DOHH2 (cell line): ENCODE measurements around the gene COX4I1.

Source experiments
- H3F3A ChIP-seq: fragments of 200-600 bp; sonication (generic), shearing (Covaris generic); 2 replicates; pipeline ENCODE4 v1.6.0; 2016; ENCODE audit warnings: antibody characterized with exemption, mild to moderate bottlenecking; ENCODE audit not compliant: control insufficient read depth, insufficient read depth
- H3K27ac ChIP-seq: fragments of 200-600 bp; sonication (generic); 2 replicates; pipeline ENCODE4 v1.5.1; 2014; ENCODE audit warnings: low read depth, mild to moderate bottlenecking, low read length, moderate library complexity
- H3K27me3 ChIP-seq: fragments of 200-600 bp; sonication (generic); 2 replicates; pipeline ENCODE4 v1.6.1; 2014; ENCODE audit warnings: mild to moderate bottlenecking, low read length, mixed read lengths; ENCODE audit not compliant: control insufficient read depth
- H3K36me3 ChIP-seq: fragments of 200-600 bp; sonication (generic); 2 replicates; pipeline ENCODE4 v1.6.1; 2014; ENCODE audit warnings: mild to moderate bottlenecking, low read length, moderate library complexity, mixed read lengths; ENCODE audit not compliant: control insufficient read depth
- H3K4me1 ChIP-seq: fragments of 200-600 bp; sonication (generic); 2 replicates; pipeline ENCODE4 v1.6.1; 2014; ENCODE audit warnings: mild to moderate bottlenecking, low read length, mixed read lengths; ENCODE audit not compliant: control insufficient read depth
- H3K4me2 ChIP-seq: fragments of 200-600 bp; sonication (generic); 2 replicates; pipeline ENCODE4 v1.6.0; 2014; ENCODE audit warnings: mild to moderate bottlenecking, low read length, moderate library complexity
- H3K4me3 ChIP-seq: fragments of 200-600 bp; sonication (generic); 2 replicates; pipeline ENCODE4 v1.5.1; 2014; ENCODE audit warnings: mild to moderate bottlenecking, low read length, mixed read lengths
- H3K79me2 ChIP-seq: fragments of 200-600 bp; sonication (generic); 2 replicates; pipeline ENCODE4 v1.6.1; 2014; ENCODE audit warnings: mild to moderate bottlenecking, low read length, mixed read lengths; ENCODE audit not compliant: control insufficient read depth
- H3K9me2 ChIP-seq: fragments of 200-600 bp; sonication (generic); replicated peaks from 2 replicates; pipeline ENCODE4 v1.6.1; 2014; ENCODE audit warnings: mild to moderate bottlenecking, low read length, mixed read lengths; ENCODE audit not compliant: control insufficient read depth
- H3K9me3 ChIP-seq: fragments of 200-600 bp; sonication (generic); 2 replicates; pipeline ENCODE4 v1.6.1; 2014; ENCODE audit warnings: antibody characterized with exemption, low read length, mixed read lengths; ENCODE audit not compliant: control insufficient read depth, insufficient read depth
- H4K20me1 ChIP-seq: fragments of 200-600 bp; sonication (generic); 2 replicates; pipeline ENCODE4 v1.6.0; 2014; ENCODE audit warnings: low read depth, mild to moderate bottlenecking, antibody characterized with exemption, low read length, moderate library complexity; ENCODE audit not compliant: control insufficient read depth, insufficient read depth
- EZH2phosphoT487 ChIP-seq: fragments of 200-600 bp; sonication (generic); IDR thresholded peaks from 2 replicates; pipeline ENCODE4 v1.6.1; 2017; ENCODE audit warnings: borderline replicate concordance, mild to moderate bottlenecking, antibody characterized with exemption, low read length, moderate library complexity, mixed read lengths
- TF ChIP-seq, protein P1 (sequence below): fragments of 200-600 bp; sonication (generic); IDR thresholded peaks from one replicate; pipeline ENCODE4 v1.5.1; 2014; ENCODE audit warnings: antibody characterized with exemption, mild to moderate bottlenecking, low read depth, low read length; ENCODE audit not compliant: poor library complexity, severe bottlenecking

COX4I1 gene

DNA sequence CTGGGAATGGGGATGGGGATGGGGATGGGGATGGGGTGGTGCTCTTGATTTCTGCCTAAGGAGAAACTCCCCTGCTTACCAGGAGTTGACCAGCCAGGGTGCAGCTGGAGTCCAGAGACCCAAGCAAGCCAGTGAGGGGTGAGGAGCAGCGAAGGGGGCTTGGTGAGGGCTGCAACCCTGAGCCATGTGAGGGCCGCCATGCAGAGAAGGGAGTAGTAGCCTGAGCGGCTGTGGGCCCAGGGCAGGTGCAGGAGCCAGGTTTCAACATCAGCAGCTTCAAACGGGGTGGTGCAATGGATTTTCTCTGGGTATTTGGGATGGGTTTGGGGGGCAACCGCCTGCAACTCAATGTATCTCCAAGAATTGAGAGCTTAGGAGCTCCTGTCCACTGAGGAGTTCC, 35.2 kb downstream of the COX4I1 start:
- peaks cover 55% of the 10 kb centered on the region for H3K4me1 ChIP-seq
- H3K27me3 ChIP-seq, result 0 out of 2 replicates have a peak, but pooled peaks cover 3% of the 10 kb centered on the region

DNA sequence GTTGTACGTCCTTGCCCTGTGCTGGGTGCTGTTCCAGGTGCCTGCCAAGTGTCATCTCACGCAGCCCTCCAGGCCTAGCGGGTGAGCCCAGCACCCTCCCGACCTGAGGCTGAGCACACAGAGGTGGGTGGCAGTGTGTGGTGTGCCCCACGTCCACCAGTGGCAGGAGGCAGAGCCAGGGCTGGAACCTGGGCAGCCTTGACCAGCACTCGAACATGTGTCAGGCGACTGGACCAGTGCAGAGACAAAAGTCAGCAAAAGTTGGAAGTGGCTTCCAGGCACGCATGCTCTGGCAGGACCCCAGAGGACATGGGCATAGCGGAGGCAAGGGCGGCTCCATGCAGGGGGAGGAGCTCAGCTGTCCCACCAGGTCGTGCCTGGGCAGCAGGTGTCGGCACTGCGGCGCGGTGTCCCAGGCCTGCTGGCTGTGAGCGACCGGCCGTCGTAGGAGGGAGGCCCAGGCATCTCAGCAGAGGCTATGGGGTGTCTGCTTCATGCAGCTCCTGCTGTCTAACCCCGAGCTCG, 35.8 kb downstream of the COX4I1 start:
- Histone ChIP-seq H3F3A (peaks cover 24% of the 10 kb centered on the region), H4K20me1 (no peaks in the 10 kb centered on the region), H3K4me2 (no peak overlapping the region), H3K9me2 (no peaks in the 10 kb centered on the region), H3K4me3 (no peak overlapping the region), H3K4me1 (peaks cover 50% of the 10 kb centered on the region), H3K36me3 (no peaks in the 10 kb centered on the region), H3K27me3 (0 out of 2 replicates have a peak, but pooled peaks cover 3% of the 10 kb centered on the region), H3K27ac (no peak overlapping the region), H3K79me2 (no peaks in the 10 kb centered on the region), H3K9me3 (peaks cover 7% of the 10 kb centered on the region; the same call in 1 of the 2 replicates)
- TF ChIP-seq EZH2phosphoT487, result no peak

More for the DNA sequence above, 35.2 kb downstream of the COX4I1 start:
- Histone ChIP-seq H3K27ac (no peak overlapping the region), H3F3A (peaks cover 24% of the 10 kb centered on the region), H3K36me3 (no peaks in the 10 kb centered on the region), H3K79me2 (no peaks in the 10 kb centered on the region), H3K9me2 (no peaks in the 10 kb centered on the region), H3K4me3 (no peak overlapping the region), H3K9me3 (peaks cover 7% of the 10 kb centered on the region; the same call in 1 of the 2 replicates), H4K20me1 (no peaks in the 10 kb centered on the region), H3K4me2 (no peak overlapping the region)
- TF ChIP-seq, protein P1, sequence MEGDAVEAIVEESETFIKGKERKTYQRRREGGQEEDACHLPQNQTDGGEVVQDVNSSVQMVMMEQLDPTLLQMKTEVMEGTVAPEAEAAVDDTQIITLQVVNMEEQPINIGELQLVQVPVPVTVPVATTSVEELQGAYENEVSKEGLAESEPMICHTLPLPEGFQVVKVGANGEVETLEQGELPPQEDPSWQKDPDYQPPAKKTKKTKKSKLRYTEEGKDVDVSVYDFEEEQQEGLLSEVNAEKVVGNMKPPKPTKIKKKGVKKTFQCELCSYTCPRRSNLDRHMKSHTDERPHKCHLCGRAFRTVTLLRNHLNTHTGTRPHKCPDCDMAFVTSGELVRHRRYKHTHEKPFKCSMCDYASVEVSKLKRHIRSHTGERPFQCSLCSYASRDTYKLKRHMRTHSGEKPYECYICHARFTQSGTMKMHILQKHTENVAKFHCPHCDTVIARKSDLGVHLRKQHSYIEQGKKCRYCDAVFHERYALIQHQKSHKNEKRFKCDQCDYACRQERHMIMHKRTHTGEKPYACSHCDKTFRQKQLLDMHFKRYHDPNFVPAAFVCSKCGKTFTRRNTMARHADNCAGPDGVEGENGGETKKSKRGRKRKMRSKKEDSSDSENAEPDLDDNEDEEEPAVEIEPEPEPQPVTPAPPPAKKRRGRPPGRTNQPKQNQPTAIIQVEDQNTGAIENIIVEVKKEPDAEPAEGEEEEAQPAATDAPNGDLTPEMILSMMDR, result no peak
- TF ChIP-seq EZH2phosphoT487, result no peak

DNA sequence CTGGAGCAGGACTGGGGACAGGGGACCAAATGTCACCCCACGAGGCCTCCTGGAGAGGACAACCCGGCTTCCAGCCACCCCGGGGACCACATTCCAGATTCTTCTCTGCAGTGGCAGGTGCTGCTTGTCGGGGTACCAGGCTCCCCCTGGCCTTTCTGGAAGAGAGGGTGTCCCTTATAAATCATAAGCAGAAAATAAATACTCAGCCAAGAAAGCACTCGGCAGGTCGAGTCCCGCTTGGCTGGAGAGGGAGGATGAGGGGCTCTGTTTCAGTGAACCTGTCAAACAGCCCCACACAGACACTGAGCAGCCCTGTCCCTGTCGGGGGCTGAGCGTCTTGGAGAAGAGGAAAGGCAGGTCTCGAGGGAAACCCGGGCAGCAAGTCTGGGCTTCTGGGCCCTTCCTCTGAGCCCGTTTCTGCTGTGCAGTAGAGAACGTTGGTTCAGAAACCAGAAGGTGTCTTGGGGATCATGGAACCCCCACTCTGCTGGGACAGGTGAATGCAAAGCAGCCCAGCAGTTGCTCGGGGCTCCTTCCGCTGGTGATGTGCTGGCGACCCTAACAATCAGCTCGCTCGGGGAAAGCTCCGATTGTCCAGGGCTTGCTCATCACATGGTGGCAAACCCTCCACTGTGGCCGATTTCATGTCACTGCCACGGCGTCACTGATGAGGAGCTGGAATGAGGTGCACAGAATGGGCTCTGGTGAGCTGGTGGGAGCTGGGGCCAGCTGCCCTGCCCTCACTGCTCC, 36.6 kb downstream of the COX4I1 start:
- Histone ChIP-seq H3K27ac (no peak overlapping the region), H3K4me3 (no peak overlapping the region), H4K20me1 (no peaks in the 10 kb centered on the region), H3K4me1 (peaks cover 42% of the 10 kb centered on the region), H3K27me3 (0 out of 2 replicates have a peak, but pooled peaks cover 3% of the 10 kb centered on the region), H3K9me2 (no peaks in the 10 kb centered on the region), H3K4me2 (no peak overlapping the region), H3K79me2 (no peaks in the 10 kb centered on the region), H3K9me3 (peaks cover 7% of the 10 kb centered on the region; the same call in 1 of the 2 replicates), H3K36me3 (no peaks in the 10 kb centered on the region), H3F3A (peaks cover 21% of the 10 kb centered on the region)
- TF ChIP-seq, protein P1, result no peak
- no peak for TF ChIP-seq EZH2phosphoT487
